GM19351 (cell line): ENCODE measurements around the gene CNP.
A peak's percentile ranks its signal among the peaks of the same experiment; 100 is the strongest.
"Not testable (repeated sequence)": the region's sequence is repeated elsewhere in the genome, so short reads cannot be mapped to it uniquely, and the experiment has no call there.

Source experiments
- ATAC-seq: cut with Tn5 transposase; IDR thresholded peaks from one replicate; pipeline ENCODE4 v1.9.1; 2021; ENCODE audit warnings: mild to moderate bottlenecking, moderate library complexity; ENCODE audit not compliant: unreplicated experiment

CNP gene

DNA sequence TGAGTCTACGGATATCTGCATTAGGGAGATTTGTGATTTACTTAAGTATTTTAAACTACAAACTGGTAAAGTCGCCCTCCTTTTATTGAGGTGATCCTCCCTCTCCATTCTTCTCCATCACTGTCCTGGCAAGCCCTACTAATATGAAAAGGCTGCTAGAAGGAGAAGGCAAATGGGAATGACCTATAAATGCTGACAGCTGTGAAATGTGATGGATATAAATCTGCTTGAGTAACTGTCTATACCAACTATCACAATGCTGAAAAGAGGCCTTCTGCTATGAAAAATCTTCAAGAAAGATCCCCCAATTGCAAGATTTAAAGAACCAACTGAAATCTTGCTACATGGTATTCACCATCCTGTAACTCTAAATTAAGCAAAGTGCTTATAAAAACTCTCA is 35.1 kb downstream of the CNP start:
- ATAC-seq, result no peak

DNA sequence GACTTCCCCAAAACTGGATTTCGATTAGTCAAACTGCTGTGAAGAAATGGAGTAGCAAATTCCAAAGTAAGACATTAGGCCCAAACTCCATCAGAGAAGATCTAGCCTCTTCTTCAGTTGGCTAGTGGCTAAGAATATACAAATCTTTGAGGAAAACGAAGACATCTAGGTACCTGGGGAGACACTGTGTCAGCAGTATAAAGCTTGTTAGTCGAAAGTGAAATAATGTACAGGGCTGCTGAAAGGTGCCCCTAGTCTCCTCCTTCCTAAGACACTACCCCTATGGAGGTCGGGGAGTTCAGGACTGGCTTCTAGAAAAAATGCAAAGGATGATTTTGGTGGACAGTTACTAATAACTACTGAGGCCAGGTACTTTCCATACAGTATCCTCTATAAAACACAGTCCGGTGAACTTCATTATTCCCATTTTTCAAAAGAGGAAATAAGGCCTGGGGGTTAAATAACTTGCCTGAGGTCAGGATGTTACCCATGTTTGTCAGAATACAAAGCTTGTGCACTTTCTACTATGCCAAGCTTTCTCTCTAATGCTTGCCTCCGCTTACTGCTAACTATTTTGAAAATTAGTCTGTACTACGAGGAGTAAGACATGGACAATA is 35.7 kb downstream of the CNP start:
- ATAC-seq, result no peak

DNA sequence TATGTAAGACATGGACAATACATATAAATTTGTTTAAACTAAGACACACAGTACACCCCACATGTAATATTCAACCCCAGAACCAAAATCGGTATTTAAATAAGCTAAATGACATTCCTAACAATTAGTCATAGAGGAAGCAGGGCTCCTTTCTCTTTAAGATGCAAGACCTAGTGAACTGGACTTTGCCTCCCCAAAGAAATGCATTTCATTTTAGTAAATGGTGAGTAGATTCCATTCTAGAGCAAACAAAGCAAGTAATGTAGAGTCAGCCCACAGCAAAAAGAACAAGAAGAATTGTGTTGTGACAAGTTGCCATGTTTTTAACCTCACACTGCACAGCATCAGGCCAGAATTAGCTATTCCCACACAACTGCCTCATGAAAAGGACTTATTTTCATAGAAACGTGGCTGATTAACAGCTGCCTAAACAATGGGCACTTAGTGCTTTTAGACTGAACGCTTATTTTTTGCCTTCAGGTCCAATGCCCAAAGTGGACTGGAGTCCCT is 36.3 kb downstream of the CNP start:
- no peak for ATAC-seq

DNA sequence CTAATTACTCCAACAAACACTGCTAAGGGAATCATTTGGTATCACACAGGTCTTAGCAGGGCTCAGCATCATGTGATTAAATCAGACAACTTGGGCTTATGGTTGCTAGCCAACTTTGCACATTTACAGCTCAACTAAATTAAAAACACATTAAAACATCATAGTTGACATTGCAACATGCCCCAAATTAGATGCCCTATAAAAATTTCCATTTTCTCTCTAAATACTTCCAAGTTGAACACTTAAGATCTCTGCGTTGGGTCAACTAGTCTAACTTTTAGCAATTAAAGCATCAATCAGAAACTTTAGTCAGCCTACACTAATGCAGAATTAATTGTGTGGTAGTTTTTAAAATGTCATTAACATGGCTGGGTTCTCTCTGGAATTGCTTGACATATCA is 38.6 kb downstream of the CNP start:
- ATAC-seq, result no peak

DNA sequence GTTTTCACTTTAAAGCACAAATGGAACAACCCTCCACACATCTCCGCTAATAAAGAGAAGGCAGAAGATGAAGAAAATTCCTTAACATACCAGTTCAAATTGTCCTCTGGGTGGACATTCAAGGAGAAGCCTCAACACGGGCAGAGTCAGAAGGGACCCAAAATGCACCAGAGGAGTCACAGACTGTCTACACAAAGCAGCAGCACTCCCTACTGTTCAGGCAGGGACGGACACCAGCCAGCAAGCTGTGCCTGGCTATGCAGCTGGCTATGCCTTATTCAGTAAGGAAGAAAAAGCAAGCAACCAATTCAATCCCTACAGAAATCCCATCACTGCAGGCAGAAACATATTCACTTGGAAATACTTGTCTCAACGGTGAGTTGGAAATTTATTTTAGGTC is 42.6 kb downstream of the CNP start:
- ATAC-seq, result no peak

DNA sequence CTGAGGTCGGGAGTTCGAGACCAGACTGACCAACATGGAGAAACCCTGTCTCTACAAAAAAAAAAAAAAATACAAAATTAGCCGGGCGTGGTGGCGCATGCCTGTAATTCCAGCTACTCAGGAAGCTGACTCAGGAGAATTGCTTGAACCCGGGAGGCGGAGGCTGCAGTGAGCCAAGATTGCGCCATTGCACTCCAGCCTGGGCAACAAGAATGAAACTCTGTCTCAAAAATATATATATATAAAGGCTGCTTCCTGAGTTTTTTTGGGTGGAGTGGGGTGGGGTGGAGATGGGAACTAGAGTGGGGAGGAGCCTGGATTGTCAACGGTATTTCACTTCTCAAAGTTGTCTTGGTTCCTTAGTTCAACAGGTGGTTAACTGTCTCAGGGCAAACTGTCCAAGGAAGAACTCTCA is 43.7 kb downstream of the CNP start:
- not testable (repeated sequence) for ATAC-seq

DNA sequence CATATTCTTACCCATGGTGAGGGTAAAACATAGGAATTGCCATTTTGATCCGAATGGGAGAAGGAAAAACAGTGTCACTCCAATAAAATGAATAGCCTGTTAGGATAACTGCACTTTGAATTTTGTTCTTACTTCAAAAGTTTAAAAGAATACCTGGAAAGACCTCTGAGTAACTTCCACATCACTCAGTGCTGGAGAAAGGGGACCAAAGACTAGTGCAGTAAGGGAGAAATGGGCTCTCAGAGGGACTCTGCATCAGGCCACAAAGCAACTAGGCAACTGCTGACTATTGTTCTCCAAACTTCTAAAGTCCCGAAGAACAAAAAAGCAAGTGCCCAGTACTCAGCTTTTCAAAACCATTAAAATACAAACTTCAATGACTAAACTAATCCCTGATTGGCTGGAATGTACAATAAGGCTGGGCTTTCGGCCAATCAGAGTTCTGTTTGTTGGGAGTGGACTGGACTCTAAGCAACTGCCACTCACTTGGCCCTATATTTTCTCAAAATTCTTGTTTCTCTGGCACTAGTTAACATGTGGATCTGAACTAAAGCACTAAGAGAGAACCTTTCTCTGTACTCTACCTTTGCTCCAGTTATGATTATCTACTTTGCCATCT is 44.4 kb downstream of the CNP start:
- no peak for ATAC-seq

DNA sequence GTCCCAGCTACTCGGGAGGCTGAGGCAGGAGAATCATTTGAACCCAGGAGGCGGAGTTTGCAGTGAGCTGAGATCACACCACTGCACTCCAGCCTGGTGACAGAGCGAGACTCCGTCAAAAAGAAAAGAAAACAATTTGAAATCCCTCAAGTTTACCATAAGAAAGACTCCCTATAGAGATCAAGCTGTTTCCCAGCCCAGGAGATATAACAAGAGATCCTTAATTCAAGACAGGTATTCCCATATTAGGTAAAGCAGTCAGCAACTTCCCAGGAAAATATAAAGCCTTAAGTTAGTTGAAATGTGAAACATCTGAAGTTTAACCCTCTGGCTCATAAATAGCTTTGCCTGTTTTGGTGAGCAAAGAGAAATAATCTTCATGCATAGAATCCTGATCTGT is 45.8 kb downstream of the CNP start:
- ATAC-seq, result not testable (repeated sequence)

DNA sequence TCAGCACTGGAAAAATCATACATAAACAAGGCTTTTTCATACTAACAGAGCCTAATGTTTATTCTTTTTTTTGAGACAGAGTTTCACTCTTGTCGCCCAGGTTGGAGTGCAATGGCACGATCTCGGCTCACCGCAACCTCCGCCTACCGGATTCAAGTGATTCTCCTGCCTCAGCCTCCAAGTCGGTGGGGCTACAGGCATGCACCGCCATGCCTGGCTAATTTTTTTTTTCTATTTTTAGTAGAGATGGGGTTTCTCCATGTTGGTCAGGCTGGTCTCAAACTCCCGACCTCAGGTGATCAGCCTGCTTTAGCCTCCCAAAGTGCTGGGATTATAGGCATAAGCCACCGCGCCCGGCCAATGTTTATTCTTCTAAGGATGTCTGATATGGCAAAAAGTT is 47.1 kb downstream of the CNP start:
- not testable (repeated sequence) for ATAC-seq

DNA sequence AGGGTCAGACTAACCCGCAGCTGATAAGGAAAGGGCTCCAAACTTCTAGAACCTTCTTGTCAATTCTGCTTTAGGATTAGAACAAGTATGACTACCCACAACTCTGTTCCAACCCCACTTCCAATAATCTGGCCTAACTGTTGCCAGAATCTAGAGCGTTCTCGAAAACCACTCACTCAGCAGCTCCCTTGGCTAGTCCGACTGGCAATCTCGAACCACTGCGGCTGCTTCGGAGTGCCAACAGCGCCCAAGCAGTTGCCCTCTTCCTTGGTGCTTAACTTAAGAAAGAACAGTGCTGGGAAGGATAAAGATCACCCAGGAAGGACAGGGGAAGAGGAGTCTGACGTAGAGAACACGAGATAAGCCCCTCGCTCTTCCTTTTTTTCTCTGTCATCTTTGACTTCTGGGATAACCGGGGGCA is 49.8 kb downstream of the CNP start:
- ATAC-seq, result no peak

DNA sequence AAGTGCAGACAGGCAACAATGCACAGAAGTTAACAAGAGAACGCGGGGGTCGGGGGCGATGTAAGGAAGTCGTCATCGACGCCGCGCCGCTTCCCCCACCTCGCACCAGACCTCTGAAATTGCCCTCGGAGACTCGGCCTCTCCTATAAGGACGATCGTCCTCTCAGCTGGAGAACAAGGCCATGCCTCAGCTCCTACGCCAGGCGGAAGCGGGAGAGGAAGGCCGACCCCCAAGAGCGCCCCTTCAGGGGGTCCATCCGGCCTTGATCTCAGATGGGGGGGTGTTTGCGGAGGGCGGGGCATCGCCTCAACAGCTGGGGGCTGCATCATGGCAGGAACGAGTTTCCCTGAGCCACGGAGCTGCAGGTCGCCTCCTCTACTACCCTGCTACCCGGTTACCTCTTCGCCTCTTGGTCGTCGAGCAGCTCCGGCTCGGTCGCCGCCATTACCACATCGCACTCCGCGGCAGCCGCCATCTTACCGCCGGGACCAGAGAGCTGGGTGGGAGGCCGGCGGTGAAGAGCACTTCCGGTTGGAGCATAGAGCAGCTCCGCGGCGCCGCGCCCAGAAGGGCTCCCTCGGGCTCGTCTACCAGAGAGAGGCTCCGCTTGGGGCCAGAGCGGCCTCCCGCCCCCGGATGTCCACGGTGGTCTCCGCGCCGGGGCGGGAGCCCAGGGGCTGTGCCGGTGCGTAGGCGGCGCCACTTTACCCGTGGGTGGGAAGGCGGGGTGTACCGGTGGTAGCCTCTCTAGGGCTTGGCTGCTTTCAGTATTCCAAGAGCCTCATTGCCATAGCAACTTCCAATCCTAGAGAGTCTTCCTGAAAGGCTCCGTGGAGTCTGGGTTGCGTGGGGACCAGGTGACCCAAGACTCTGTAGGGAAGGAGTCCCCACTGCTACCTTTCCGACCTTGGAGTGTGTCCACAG is 50.6 kb downstream of the CNP start, which contains the start of gene DNAJC7:
DNAJC7 (minus strand) TSS at position 499 of the 925 bp plus-strand sequence; CDS start at position 476, 23 bp downstream.
- ATAC-seq, result peak; percentile 85

DNA sequence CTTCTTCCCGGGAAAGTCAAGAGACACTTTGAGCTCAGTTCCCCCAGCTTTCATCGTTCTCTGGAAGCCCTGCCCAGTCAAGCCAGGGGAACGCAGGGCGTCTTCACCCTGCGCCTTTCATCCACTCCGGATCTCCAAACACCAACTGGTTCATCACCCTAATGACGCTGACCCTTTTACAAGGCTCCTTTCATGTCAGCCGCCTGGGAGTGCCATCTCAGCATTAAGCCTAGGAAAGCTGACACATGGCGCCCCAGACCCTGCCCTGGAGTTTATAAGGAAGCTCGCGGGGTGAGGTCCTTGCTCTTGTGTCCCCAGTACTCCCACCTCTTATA is 51.2 kb downstream of the CNP start:
- ATAC-seq, result peak; percentile 4

DNA sequence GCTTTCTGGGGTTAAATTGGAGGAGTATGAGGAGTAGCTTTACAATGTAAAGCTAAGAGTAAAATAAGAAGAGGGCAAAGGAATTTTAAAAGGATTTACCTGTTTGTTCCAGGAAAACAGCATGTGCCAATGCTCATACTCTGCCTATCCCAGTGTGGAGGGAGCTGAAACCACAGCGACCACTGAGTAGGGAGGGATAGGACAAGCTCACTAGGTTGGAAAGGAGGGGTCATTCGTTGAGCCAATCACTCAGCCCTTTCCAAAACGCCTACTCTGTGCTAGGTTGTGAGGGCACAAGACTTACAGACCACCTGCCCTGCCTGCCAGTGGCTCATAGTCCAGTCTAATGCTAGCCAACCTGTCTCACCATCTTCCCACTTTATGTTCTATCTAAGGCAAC is 51.7 kb downstream of the CNP start:
- no peak for ATAC-seq

DNA sequence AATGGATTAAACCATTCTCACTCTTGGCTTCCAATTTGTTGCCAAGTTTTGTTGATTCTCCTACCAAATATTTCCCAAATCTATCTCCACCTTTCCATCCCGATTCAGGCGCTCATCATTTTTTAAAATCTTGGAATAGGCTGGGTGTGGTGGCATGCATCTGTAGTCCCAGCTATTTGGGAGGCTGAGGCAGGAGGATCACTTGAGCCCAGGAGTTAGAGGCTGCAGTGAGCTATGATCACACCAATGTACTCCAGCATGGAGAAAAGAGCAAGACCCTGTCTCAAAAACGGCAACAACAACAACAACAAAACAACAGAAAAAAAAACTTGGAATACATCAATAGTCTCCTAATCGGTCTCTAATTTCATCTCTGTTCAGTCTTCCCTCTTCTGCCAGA is 52.4 kb downstream of the CNP start:
- ATAC-seq, result no peak

DNA sequence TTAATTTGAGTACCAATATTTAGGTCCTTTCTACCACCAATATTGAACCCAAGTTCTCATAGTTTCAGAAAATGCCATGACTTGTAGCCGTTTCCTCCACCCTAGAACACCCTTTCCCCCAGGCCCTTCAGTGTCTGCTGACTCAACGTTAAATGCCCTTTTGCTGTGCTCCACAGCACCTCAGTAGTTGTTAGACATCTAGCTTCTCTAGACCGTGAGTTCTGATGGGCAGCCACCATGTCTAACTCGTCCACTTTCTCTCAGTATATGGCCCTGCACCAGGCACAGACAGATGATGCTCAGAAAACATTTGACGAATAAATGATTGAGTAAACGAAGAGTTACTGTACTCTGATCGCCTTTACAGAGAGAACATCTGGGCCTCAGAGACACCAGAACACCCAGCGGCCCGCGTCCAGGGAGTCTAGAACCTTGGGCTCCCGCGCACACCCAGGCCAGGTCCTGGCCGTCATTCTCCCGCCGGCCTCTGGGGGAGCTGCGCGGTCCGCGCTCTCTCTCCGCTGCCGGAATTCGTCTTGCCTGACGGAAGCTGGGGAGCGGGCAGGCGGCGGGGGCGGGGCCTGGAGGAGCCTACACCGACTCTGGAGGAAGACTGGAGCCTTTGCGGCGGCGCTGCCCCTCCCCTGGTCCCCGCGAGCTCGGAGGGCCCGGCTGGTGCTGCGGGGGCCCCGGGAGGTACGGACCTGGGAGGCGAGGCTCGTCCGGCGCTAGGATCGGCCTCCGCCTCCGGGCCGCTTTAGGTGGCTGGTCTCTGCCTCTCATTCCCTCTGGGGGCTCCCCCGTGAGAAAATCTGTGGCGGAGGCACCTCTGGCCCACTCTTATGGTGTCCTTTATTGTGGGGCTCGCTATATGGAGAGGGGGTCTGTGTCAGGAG is 53.2 kb downstream of the CNP start, which contains the start of gene NKIRAS2:
NKIRAS2 (plus strand) TSS at position 582 of the 896 bp plus-strand sequence. CDS start 1,488 bp downstream, outside the sequence.
- ATAC-seq, result peak; percentile 57

DNA sequence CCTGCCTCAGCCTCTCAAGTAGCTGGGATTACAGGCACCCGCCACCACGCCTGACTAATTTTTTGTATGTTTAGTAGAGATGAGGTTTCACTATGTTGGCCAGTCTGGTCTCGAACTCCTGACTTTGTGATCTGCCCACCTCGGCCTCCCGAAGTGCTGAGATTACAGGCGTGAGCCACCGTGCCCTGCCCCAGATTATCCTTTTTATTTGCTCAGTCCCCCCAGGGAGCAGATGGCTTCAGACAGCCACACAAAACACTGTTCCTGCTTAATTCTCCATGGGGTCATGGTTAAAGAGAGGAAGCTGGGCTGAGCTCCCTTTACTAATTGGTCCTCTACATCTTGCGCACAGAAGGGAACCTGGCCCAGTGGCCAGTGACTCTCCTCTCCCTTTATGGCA is 54.2 kb downstream of the CNP start:
- not testable (repeated sequence) for ATAC-seq

DNA sequence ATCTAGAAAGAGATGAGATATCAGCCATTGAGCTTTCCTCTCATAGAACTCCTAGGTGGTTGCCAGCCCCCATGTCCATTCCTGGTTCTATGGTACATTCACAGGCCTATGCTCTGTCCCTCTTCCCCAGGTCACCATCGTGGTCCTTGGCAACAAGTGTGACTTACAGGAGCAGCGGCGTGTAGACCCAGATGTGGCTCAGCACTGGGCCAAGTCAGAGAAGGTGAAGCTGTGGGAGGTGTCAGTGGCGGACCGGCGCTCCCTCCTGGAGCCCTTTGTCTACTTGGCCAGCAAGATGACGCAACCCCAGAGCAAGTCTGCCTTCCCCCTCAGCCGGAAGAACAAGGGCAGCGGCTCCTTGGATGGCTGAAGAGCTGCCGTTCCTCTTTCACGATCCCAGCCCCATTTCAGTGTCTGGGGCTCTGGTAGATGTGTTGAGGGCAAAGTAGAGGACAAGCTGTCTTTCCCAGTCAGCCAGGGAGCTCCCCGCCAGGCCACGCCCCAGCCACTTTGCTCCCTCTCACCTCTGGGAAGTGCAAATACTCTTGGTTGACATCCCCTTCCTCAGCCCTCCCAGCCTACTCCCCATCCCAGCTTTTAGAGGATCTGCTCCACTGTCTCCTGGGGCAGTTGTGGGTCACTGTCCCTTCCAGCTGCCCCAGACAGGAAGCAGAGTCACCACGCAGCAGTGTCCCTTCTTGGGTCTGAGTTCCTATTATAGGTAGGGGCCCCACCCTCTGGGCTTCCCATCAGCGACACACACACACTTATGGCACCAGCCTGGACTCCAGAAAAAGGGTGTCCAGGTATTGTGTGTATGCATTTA is 57.1 kb downstream of the CNP start:
- no peak for ATAC-seq

DNA sequence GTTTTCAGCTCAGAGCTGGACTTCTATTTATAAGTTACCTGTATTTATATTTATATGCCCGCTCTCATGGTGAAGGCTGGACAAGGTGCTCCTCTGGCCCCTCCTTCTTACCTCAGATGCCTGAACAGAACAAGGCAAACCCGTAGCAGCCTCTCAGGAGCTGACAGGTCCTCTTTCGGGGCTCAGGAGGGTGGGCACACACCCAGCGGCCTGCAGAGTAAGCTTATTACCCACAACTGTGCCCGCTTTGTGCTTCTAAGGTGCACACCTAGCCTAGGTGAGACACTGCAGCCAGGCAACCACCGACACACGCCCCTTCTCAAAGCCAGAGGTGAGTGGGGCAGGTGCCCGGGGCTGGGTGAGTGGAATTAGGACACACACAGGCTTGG is 58.6 kb downstream of the CNP start:
- ATAC-seq, result no peak

DNA sequence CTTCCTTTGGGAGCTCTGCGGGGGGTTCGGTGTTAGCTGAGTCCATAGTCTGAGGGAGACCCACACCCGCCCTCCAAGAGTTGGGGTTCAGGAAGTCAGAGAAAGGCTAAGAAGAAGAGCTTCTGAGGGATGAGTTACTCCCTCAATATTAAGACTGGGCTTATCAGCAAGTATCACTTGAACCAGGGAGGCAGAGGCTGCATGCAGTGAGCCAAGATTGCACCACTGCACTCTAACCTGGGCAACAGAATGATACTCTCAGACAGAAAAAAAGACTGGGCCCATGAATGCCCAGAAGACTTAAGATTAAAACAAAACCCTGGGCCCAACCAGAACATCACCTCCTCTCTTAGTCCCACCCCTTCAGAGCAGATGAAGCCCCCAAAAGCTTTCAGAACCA is 59.3 kb downstream of the CNP start:
- ATAC-seq, result no peak
